Parathyroid adenoma (tissue), 2 donors: ENCODE measurements around the gene CHCT1.

Experiments
- H2AFZ ChIP-seq: fragments of 300-600 bp; sonication (generic); one replicate; pipeline ENCODE4 v1.7.0; 2017; ENCODE audit warnings: antibody characterized with exemption, mild to moderate bottlenecking
- H3K27ac ChIP-seq: fragments of 300-600 bp; sonication (generic); one replicate; pipeline ENCODE4 v1.7.0; 2017
- H3K27me3 ChIP-seq: fragments of 300-600 bp; sonication (generic); one replicate; pipeline ENCODE4 v1.7.0; 2017; ENCODE audit warnings: low read length; ENCODE audit not compliant: control insufficient read depth, insufficient read depth
- H3K36me3 ChIP-seq: fragments of 300-600 bp; sonication (generic); one replicate; pipeline ENCODE4 v1.7.0; 2017; ENCODE audit warnings: low read length; ENCODE audit not compliant: control insufficient read depth, insufficient read depth
- H3K4me1 ChIP-seq: fragments of 300-600 bp; sonication (generic); one replicate; pipeline ENCODE4 v1.7.0; 2017; ENCODE audit warnings: control low read depth
- H3K4me2 ChIP-seq: fragments of 300-600 bp; sonication (generic); one replicate; pipeline ENCODE4 v1.7.0; 2017; ENCODE audit warnings: low read length
- H3K4me3 ChIP-seq: fragments of 300-600 bp; sonication (generic); one replicate; pipeline ENCODE4 v1.7.0; 2017; ENCODE audit warnings: low read depth, low read length
- H3K79me2 ChIP-seq: fragments of 300-600 bp; sonication (generic); one replicate; pipeline ENCODE4 v1.7.0; 2017; ENCODE audit warnings: control low read depth
- H3K9ac ChIP-seq: fragments of 300-600 bp; sonication (generic); one replicate; pipeline ENCODE4 v1.7.0; 2017; ENCODE audit warnings: mild to moderate bottlenecking
- H3K9me3 ChIP-seq: fragments of 300-600 bp; sonication (generic); one replicate; pipeline ENCODE4 v1.7.0; 2017; ENCODE audit warnings: low read length; ENCODE audit not compliant: control insufficient read depth
- TF ChIP-seq, protein P1 (sequence below): fragments of 300-600 bp; sonication (generic); IDR thresholded peaks from one replicate; pipeline ENCODE4 v1.7.0; 2017; ENCODE audit warnings: antibody characterized with exemption, mild to moderate bottlenecking
- donor health status: primary hyperparathyroidism.

The CHCT1 gene

DNA sequence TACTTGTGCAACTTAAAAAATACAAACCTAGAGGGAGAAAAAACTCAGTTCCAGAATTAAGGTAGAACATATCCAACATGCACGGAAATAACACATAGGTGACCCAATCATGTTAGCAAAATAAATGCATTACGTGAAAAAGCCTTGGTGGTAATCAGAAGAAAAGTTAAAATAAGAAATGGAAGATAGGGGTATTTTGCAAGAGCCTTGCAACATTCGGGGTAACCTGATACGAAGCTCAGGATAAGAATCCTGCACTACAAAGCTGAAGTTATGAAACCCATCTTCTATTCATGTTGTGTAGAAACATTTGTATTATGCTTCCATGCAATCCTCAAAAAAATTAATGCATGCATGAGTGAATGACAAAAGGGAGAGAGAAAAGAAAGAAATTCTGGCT is 33.1 kb downstream of the CHCT1 start:
- TF ChIP-seq, protein P1, sequence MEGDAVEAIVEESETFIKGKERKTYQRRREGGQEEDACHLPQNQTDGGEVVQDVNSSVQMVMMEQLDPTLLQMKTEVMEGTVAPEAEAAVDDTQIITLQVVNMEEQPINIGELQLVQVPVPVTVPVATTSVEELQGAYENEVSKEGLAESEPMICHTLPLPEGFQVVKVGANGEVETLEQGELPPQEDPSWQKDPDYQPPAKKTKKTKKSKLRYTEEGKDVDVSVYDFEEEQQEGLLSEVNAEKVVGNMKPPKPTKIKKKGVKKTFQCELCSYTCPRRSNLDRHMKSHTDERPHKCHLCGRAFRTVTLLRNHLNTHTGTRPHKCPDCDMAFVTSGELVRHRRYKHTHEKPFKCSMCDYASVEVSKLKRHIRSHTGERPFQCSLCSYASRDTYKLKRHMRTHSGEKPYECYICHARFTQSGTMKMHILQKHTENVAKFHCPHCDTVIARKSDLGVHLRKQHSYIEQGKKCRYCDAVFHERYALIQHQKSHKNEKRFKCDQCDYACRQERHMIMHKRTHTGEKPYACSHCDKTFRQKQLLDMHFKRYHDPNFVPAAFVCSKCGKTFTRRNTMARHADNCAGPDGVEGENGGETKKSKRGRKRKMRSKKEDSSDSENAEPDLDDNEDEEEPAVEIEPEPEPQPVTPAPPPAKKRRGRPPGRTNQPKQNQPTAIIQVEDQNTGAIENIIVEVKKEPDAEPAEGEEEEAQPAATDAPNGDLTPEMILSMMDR: no peak
- H3K4me3 ChIP-seq: no peak overlapping the region
- H3K27me3 ChIP-seq: no peaks in the 10 kb centered on the region
- H3K36me3 ChIP-seq: no peaks in the 10 kb centered on the region
- no peak overlapping the region for H3K4me2 ChIP-seq
- no peak overlapping the region for H3K27ac ChIP-seq
- no peak overlapping the region for H3K9ac ChIP-seq
- H3K4me1 ChIP-seq: no peaks in the 10 kb centered on the region
- H3K79me2 ChIP-seq: no peaks in the 10 kb centered on the region
- no peak overlapping the region for H2AFZ ChIP-seq
- no peaks in the 10 kb centered on the region for H3K9me3 ChIP-seq

DNA sequence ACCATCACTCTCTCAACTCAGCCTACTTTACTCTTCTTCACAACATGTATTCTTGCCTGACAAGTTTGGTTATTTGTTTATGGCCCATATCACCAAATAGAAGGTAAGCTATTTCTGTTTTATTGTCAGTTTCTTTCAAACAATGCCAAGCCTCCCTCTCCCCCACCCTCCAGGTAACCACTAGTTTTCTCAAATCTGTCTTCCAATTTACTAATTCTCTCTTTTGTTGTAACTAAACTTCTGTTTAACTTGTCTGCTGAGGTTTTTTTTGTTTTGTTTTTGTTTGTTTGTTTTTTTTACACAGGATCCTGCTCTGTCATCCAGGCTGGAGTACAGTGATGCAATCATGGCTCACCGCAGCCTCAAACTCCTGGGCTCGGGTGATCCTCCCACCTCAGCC is 34.9 kb downstream of the CHCT1 start:
- Histone ChIP-seq H3K79me2 (no peaks in the 10 kb centered on the region), H3K9ac (no peak overlapping the region), H2AFZ (no peak overlapping the region), H3K27ac (no peak overlapping the region), H3K4me2 (no peak overlapping the region), H3K27me3 (no peaks in the 10 kb centered on the region), H3K4me3 (no peak overlapping the region), H3K36me3 (no peaks in the 10 kb centered on the region), H3K4me1 (no peaks in the 10 kb centered on the region), H3K9me3 (no peaks in the 10 kb centered on the region)
- TF ChIP-seq, protein P1: no peak

DNA sequence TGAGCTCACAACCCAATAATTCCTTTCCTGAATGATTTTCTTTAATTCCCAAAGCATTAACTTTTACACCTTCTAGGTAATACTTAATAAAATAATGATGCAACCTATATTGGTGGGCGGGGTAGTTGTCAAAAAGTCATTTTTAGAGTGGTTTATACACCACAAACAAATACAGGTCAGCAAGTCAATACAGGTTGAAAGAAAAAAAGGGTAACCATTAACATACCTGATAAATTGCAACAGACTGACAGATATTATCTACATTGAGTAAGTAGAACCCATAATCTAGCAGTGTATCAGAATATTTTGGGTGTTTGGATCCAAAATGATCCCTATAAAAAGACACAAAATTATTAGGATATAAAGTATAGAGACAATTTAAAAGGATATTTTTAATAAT is 39.3 kb downstream of the CHCT1 start:
- no peak overlapping the region for H3K4me2 ChIP-seq
- H3K36me3 ChIP-seq: no peaks in the 10 kb centered on the region
- H2AFZ ChIP-seq: no peak overlapping the region
- H3K79me2 ChIP-seq: no peaks in the 10 kb centered on the region
- H3K9ac ChIP-seq: no peak overlapping the region
- no peaks in the 10 kb centered on the region for H3K4me1 ChIP-seq
- no peaks in the 10 kb centered on the region for H3K9me3 ChIP-seq
- no peak overlapping the region for H3K27ac ChIP-seq
- TF ChIP-seq, protein P1: no peak
- H3K27me3 ChIP-seq: no peaks in the 10 kb centered on the region
- H3K4me3 ChIP-seq: no peak overlapping the region

DNA sequence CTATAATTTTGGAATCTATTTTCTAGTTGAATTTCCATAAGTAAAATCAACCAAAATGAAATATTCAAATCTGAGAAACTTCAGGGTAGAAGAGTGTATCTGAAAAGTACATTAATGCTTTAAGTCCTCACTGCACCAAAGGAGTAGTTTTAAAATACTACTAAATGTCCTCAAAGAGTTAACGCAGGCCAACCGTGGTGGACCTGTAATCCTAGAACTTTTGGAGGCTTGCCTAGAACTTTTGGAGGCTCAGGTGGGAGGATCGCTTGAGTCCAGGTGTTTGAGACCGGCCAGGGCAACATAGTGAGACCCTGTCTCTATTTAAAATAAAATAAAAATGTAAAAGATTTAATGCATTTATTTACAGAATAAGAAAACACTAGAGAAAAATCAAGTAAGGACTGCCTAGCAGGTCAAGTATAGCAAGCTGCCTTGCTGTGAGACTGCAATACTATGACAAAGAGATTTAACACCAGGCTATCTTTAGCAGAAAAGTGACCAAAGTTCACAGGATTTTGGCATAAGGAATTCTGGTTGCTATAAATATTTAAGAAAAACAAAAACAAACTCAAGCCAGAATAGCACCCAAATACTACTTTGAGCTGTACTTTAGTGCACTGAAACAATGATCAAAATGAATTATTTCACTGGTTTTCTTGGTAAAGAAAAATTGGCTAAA is 41.0 kb downstream of the CHCT1 start:
- no peak overlapping the region for H3K4me3 ChIP-seq
- no peaks in the 10 kb centered on the region for H3K27me3 ChIP-seq
- H2AFZ ChIP-seq: no peak overlapping the region
- no peak overlapping the region for H3K27ac ChIP-seq
- no peaks in the 10 kb centered on the region for H3K79me2 ChIP-seq
- H3K36me3 ChIP-seq: no peaks in the 10 kb centered on the region
- no peak overlapping the region for H3K4me2 ChIP-seq
- no peak overlapping the region for H3K9ac ChIP-seq
- TF ChIP-seq, protein P1: no peak
- H3K9me3 ChIP-seq: no peaks in the 10 kb centered on the region
- H3K4me1 ChIP-seq: no peaks in the 10 kb centered on the region

DNA sequence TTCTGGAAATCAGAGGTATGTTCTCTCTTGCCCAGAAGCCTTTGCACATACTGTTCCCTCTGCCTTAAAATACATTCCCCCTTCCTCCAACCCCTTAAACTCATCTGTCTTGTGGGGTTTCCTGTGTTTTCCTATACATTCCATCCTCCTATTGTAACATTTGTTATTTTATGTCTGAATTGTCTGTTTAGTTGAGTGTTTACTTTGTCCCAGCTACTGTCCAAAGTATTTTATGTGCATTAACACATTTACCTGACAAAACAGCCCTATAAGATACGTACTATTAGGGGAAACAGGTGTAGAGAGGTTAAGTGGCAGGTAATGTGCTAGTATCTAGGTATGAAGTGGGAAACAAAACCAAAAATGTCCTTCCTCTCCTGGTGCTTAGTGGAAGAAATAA is 42.1 kb downstream of the CHCT1 start:
- no peaks in the 10 kb centered on the region for H3K4me1 ChIP-seq
- H2AFZ ChIP-seq: no peak overlapping the region
- H3K27me3 ChIP-seq: no peaks in the 10 kb centered on the region
- H3K4me3 ChIP-seq: no peak overlapping the region
- no peaks in the 10 kb centered on the region for H3K79me2 ChIP-seq
- H3K9me3 ChIP-seq: no peaks in the 10 kb centered on the region
- H3K9ac ChIP-seq: no peak overlapping the region
- no peak overlapping the region for H3K4me2 ChIP-seq
- H3K36me3 ChIP-seq: no peaks in the 10 kb centered on the region
- H3K27ac ChIP-seq: no peak overlapping the region
- TF ChIP-seq, protein P1: no peak
